Nephron progenitor cell (in vitro differentiated cells): ENCODE results near the gene DMGDH.

Experiments
- DNase-seq: peaks from one replicate; pipeline ENCODE4 v3.0.0; 2021
- H3K27ac Mint-ChIP-seq: 2 replicates; pipeline ENCODE4 v1.8.0; 2021; ENCODE audit warnings: mild to moderate bottlenecking, moderate library complexity, mixed read lengths
- H3K27me3 Mint-ChIP-seq: 2 replicates; pipeline ENCODE4 v1.8.0; 2021; ENCODE audit warnings: mild to moderate bottlenecking, low read depth, mixed read lengths; ENCODE audit not compliant: poor library complexity
- H3K36me3 Mint-ChIP-seq: 2 replicates; pipeline ENCODE4 v1.8.0; 2021; ENCODE audit warnings: low read depth, mixed read lengths
- H3K4me1 Mint-ChIP-seq: 2 replicates; pipeline ENCODE4 v1.8.0; 2021; ENCODE audit warnings: mixed read lengths
- H3K4me3 Mint-ChIP-seq: 2 replicates; pipeline ENCODE4 v1.8.0; 2021; ENCODE audit warnings: mild to moderate bottlenecking, moderate library complexity, mixed read lengths
- H3K9me3 Mint-ChIP-seq: 2 replicates; pipeline ENCODE4 v1.8.0; 2021; ENCODE audit warnings: mild to moderate bottlenecking, moderate library complexity, mixed read lengths
- CTCF ChIP-seq: fragments of 200-600 bp; sonication (generic); IDR thresholded peaks from 2 replicates; pipeline ENCODE4 v1.5.0; 2021; ENCODE audit warnings: antibody characterized with exemption

The DMGDH gene

GRCh38 chr5:79056847-79057246 lies 12.6 kb downstream of the DMGDH start:
- Mint-ChIP-seq H3K9me3 (peaks cover 8% of the 10 kb centered on the region), H3K36me3 (no peaks in the 10 kb centered on the region), H3K4me3 (no peak overlapping the region), H3K27me3 (peaks cover 7% of the 10 kb centered on the region), H3K4me1 (no peaks in the 10 kb centered on the region), H3K27ac (no peak overlapping the region)
- DNase-seq: no peak
- no peak for TF ChIP-seq CTCF

- no peak for TF ChIP-seq CTCF
- no peaks in the 10 kb centered on the region for H3K4me1 Mint-ChIP-seq
- no peak for DNase-seq
- no peaks in the 10 kb centered on the region for H3K36me3 Mint-ChIP-seq
- H3K27ac Mint-ChIP-seq: no peak overlapping the region
- peaks cover 16% of the 10 kb centered on the region for H3K9me3 Mint-ChIP-seq
- no peak overlapping the region for H3K4me3 Mint-ChIP-seq
- H3K27me3 Mint-ChIP-seq: peaks cover 7% of the 10 kb centered on the region
Measured at GRCh38 chr5:79055017-79055416, 14.5 kb downstream of the DMGDH start.

- no peak for TF ChIP-seq CTCF
- Mint-ChIP-seq H3K36me3 (no peaks in the 10 kb centered on the region), H3K9me3 (peaks cover 16% of the 10 kb centered on the region), H3K27ac (no peak overlapping the region), H3K27me3 (peaks cover 1% of the 10 kb centered on the region), H3K4me3 (no peak overlapping the region), H3K4me1 (no peaks in the 10 kb centered on the region)
- DNase-seq: no peak
Measured at GRCh38 chr5:79053321-79053720, 16.2 kb downstream of the DMGDH start.

- peaks cover 16% of the 10 kb centered on the region for H3K9me3 Mint-ChIP-seq
- no peaks in the 10 kb centered on the region for H3K4me1 Mint-ChIP-seq
- DNase-seq: no peak
- no peak for TF ChIP-seq CTCF
- H3K27ac Mint-ChIP-seq: no peak overlapping the region
- no peak overlapping the region for H3K4me3 Mint-ChIP-seq
- peaks cover 5% of the 10 kb centered on the region for H3K27me3 Mint-ChIP-seq
- H3K36me3 Mint-ChIP-seq: no peaks in the 10 kb centered on the region
Measured at GRCh38 chr5:79050498-79050897, 19.0 kb downstream of the DMGDH start.

- H3K4me3 Mint-ChIP-seq: no peak overlapping the region
- no peak overlapping the region for H3K27ac Mint-ChIP-seq
- H3K4me1 Mint-ChIP-seq: no peaks in the 10 kb centered on the region
- no peak for TF ChIP-seq CTCF
- no peak for DNase-seq
- no peaks in the 10 kb centered on the region for H3K36me3 Mint-ChIP-seq
- H3K27me3 Mint-ChIP-seq: peaks cover 5% of the 10 kb centered on the region
- H3K9me3 Mint-ChIP-seq: peaks cover 16% of the 10 kb centered on the region
Measured at GRCh38 chr5:79048437-79048836, 21.0 kb downstream of the DMGDH start.

GRCh38 chr5:79047199-79047598 lies 22.3 kb downstream of the DMGDH start:
- no peaks in the 10 kb centered on the region for H3K4me1 Mint-ChIP-seq
- DNase-seq: no peak
- H3K27me3 Mint-ChIP-seq: peaks cover 5% of the 10 kb centered on the region
- H3K36me3 Mint-ChIP-seq: no peaks in the 10 kb centered on the region
- no peak overlapping the region for H3K27ac Mint-ChIP-seq
- peaks cover 11% of the 10 kb centered on the region for H3K9me3 Mint-ChIP-seq
- no peak overlapping the region for H3K4me3 Mint-ChIP-seq
- no peak for TF ChIP-seq CTCF
